ENCODE results near the gene ZPLD1.

ZPLD1 gene

GRCh38 chr3:102484363-102484762 lies 49.5 kb downstream of the ZPLD1 start:
- TF ChIP-seq CTCF (conservative IDR thresholded peaks at IDR 0.05; ENCODE audit: low read depth, low read length), result no peak

GRCh38 chr3:102485701-102486100 lies 50.9 kb downstream of the ZPLD1 start:
- no peak for TF ChIP-seq CTCF (conservative IDR thresholded peaks at IDR 0.05; ENCODE audit: low read depth, low read length)
- no peak overlapping the region for H3K4me3 ChIP-seq (ENCODE audit: low read length)
- no peak for DNase-seq (ENCODE audit: low read depth)

More at GRCh38 chr3:102484363-102484762, 49.5 kb downstream of the ZPLD1 start:
- DNase-seq (ENCODE audit: low read depth), result no peak
- H3K4me3 ChIP-seq (ENCODE audit: low read length), result no peak overlapping the region

- no peak for DNase-seq (ENCODE audit: low read depth)
- H3K4me3 ChIP-seq (ENCODE audit: low read length), result no peak overlapping the region
- TF ChIP-seq CTCF (conservative IDR thresholded peaks at IDR 0.05; ENCODE audit: low read depth, low read length), result no peak
Measured at GRCh38 chr3:102488331-102488730, 53.5 kb downstream of the ZPLD1 start.

- TF ChIP-seq CTCF (conservative IDR thresholded peaks at IDR 0.05; ENCODE audit: low read depth, low read length), result no peak
- no peak overlapping the region for H3K4me3 ChIP-seq (ENCODE audit: low read length)
- no peak for DNase-seq (ENCODE audit: low read depth)
Measured at GRCh38 chr3:102492300-102492699, 57.5 kb downstream of the ZPLD1 start.

- TF ChIP-seq CTCF (conservative IDR thresholded peaks at IDR 0.05; ENCODE audit: low read depth, low read length), result no peak
- DNase-seq (ENCODE audit: low read depth), result no peak
- H3K4me3 ChIP-seq (ENCODE audit: low read length), result no peak overlapping the region
Measured at GRCh38 chr3:102497571-102497970, 62.8 kb downstream of the ZPLD1 start.

GRCh38 chr3:102505542-102505941 lies 70.7 kb downstream of the ZPLD1 start:
- no peak for TF ChIP-seq CTCF (conservative IDR thresholded peaks at IDR 0.05; ENCODE audit: low read depth, low read length)

GRCh38 chr3:102510663-102511062 lies 75.8 kb downstream of the ZPLD1 start:
- TF ChIP-seq CTCF (conservative IDR thresholded peaks at IDR 0.05; ENCODE audit: low read depth, low read length), result no peak
- H3K4me3 ChIP-seq (ENCODE audit: low read length), result no peak overlapping the region
- peak; percentile 57 for DNase-seq (ENCODE audit: low read depth)

More at GRCh38 chr3:102505542-102505941, 70.7 kb downstream of the ZPLD1 start:
- DNase-seq (ENCODE audit: low read depth), result no peak
- H3K4me3 ChIP-seq (ENCODE audit: low read length), result no peak overlapping the region

Data from retinal pigment epithelial cell (primary cell).